ENCODE data around the gene MYEF2.

GRCh38 chr15:48105936-48106335 lies 72.2 kb downstream of the MYEF2 start:
- TF ChIP-seq PATZ1 (CRISPR knock-in tag; IDR thresholded peaks at IDR 0.05; ENCODE audit: borderline replicate concordance) (no peak), ZFP30 (CRISPR knock-in tag; IDR thresholded peaks at IDR 0.05) (no peak), BACH2 (CRISPR knock-in tag; IDR thresholded peaks at IDR 0.05; ENCODE audit: borderline replicate concordance) (no peak), SNAI2 (CRISPR knock-in tag; IDR thresholded peaks at IDR 0.05) (no peak), ESRRG (CRISPR knock-in tag; IDR thresholded peaks at IDR 0.05) (no peak)

All from SK-N-SH treated with all-trans-retinoic acid at 6 μM for 48 hours (cell line).